OCI-LY7 (cell line): Measurements from ENCODE around the gene ADAMTS2. TPM values are rescaled to one million over a fixed set of nuclear protein-coding genes. Genes with fewer than 3 reads are reported as not detected.
"Not testable (repeated sequence)": the region's sequence is repeated elsewhere in the genome, so short reads cannot be mapped to it uniquely, and the experiment has no call there.

Experiments
- BruUV-seq: library from RNA; stranded (reverse); fragments of 400-500 nt; replicated peaks from 2 replicates; lab custom pipeline; 2021; lab: Mats Ljungman, UMichigan
- CTCF ChIA-PET: fragments of 300-600 bp; sonication (Branson Sonifier 250); formaldehyde crosslinking; loops from one replicate; lab custom pipeline; 2022; ENCODE audit warnings: antibody characterized with exemption; ENCODE audit not compliant: unreplicated experiment; lab: Charles Lee
- POLR2A ChIA-PET: fragments of 300-600 bp; sonication (Branson Sonifier 250); formaldehyde crosslinking; loops from one replicate; lab custom pipeline; 2022; ENCODE audit warnings: antibody characterized with exemption; lab: Charles Lee
- DNase-seq: peaks from one replicate; pipeline ENCODE4 v3.0.0-alpha.2; 2015; ENCODE audit warnings: low spot score
- H2AFZ ChIP-seq: fragments of 200-600 bp; sonication (generic), shearing (Covaris generic); 2 replicates; pipeline ENCODE4 v1.6.1; 2014; ENCODE audit warnings: mild to moderate bottlenecking, antibody characterized with exemption, low read length, moderate library complexity
- H3K27ac ChIP-seq: fragments of 200-600 bp; sonication (generic); 2 replicates; pipeline ENCODE4 v1.5.1; 2014; ENCODE audit warnings: mixed run types, low read depth, mild to moderate bottlenecking, moderate library complexity, low read length, inconsistent platforms; ENCODE audit not compliant: poor library complexity, severe bottlenecking
- H3K36me3 ChIP-seq: fragments of 200-600 bp; sonication (generic); 2 replicates; pipeline ENCODE4 v1.6.1; 2014; ENCODE audit warnings: mild to moderate bottlenecking, antibody characterized with exemption, low read length, moderate library complexity, mixed read lengths; ENCODE audit not compliant: insufficient read depth
- H3K4me1 ChIP-seq: fragments of 200-600 bp; sonication (generic); 2 replicates; pipeline ENCODE4 v1.5.1; 2014; ENCODE audit warnings: mild to moderate bottlenecking, low read length; ENCODE audit not compliant: insufficient read depth, poor library complexity, severe bottlenecking
- H3K4me2 ChIP-seq: fragments of 200-600 bp; sonication (generic); 2 replicates; pipeline ENCODE4 v1.6.1; 2014; ENCODE audit warnings: mild to moderate bottlenecking, low read length
- H3K4me3 ChIP-seq: fragments of 200-600 bp; sonication (generic); 2 replicates; pipeline ENCODE4 v1.5.1; 2014; ENCODE audit warnings: mild to moderate bottlenecking, low read depth, low read length; ENCODE audit not compliant: poor library complexity, severe bottlenecking
- H3K79me2 ChIP-seq: fragments of 200-600 bp; sonication (generic); 2 replicates; pipeline ENCODE4 v1.6.1; 2016; ENCODE audit warnings: low read depth, mild to moderate bottlenecking, low read length, moderate library complexity, mixed read lengths; ENCODE audit not compliant: insufficient read depth
- H3K9me2 ChIP-seq: fragments of 200-600 bp; sonication (generic); 2 replicates; pipeline ENCODE4 v1.6.1; 2016; ENCODE audit warnings: mild to moderate bottlenecking, low read length, mixed read lengths; ENCODE audit not compliant: insufficient read depth
- H3K9me3 ChIP-seq: fragments of 200-600 bp; sonication (generic); 2 replicates; pipeline ENCODE4 v1.6.1; 2014; ENCODE audit warnings: mild to moderate bottlenecking, mixed run types, low read length, mixed read lengths
- H4K20me1 ChIP-seq: fragments of 200-600 bp; sonication (generic); 2 replicates; pipeline ENCODE4 v1.6.1; 2014; ENCODE audit warnings: mild to moderate bottlenecking, antibody characterized with exemption, low read length, moderate library complexity, mixed read lengths; ENCODE audit not compliant: insufficient read depth
- EZH2phosphoT487 ChIP-seq: fragments of 200-600 bp; sonication (generic); IDR thresholded peaks from 2 replicates; pipeline ENCODE4 v1.6.1; 2018; ENCODE audit warnings: low read depth, borderline replicate concordance, mild to moderate bottlenecking, mixed run types, antibody characterized with exemption, low read length, moderate library complexity, mixed read lengths
- intact Hi-C: fragments of 100-400 bp; cut with micrococcal nuclease; formaldehyde crosslinking; loops from one replicate; pipeline ENCODE4 v1.10.0; 2022; ENCODE audit not compliant: unreplicated experiment
- total RNA-seq, 2 experiments: library from RNA; depleted of rRNA in 1 of 2; stranded (reverse); fragments of >200 nt in 1 of 2; shearing (Covaris generic) in 1 of 2; gene quantifications; 2 replicates each; pipeline ENCODE4 v1.2.3, GENCODE V29; 2014 to 2022
- TF ChIP-seq, protein P1 (sequence below): fragments of 200-600 bp; sonication (generic); conservative IDR thresholded peaks from 2 replicates; pipeline ENCODE4 v1.5.1; 2014; ENCODE audit warnings: mild to moderate bottlenecking, antibody characterized with exemption, low read length, moderate library complexity, mixed read lengths

ADAMTS2 gene
- total RNA-seq, 2 experiments from 2014 or later = not detected

DNA sequence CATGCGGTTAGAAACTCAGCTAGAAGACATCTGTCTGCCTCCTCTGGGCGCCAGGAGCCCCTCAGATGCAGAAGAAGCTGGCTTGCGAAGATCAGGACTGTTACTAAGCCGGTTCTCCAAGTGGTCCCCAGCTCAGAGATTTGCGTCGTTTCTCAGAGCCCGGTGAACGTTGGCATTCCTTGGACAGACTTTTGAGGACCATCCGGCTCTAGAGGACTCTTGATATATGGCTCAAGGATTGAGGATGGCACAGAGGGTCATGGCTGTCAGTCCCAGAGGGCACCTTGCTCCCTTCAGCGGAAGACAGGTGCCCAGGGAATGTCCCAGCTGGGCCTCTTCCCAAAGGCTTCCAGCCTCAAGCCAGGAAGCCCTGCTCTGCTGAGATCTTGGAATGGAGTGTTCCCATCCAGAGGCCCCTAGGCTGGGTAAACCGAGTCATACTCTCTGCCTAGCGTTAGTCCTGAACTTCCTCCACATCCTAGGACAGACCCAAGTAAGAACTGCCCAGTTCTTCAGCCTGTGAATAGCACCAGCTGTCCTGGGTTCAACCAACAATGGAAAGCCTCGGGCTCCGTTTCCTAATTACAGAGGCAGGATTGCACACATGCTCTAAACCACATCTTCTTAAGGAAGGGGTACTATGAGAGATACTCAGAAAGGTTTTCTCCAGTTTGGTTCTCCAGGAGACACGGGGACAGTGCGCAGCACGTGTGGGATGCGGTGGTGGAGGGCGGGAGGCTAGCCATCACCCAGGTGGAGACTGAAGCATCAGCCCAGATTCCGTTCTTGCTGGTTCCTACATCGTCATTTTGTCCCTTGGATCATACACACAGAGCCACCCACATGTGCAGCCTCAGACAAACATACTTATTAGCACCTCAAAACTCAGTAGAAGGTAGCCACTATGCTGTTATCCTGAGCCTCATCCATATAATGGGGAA lies 233.7 kb downstream of the ADAMTS2 start:
- intact Hi-C loops = no loop called here
- TF ChIP-seq, protein P1, sequence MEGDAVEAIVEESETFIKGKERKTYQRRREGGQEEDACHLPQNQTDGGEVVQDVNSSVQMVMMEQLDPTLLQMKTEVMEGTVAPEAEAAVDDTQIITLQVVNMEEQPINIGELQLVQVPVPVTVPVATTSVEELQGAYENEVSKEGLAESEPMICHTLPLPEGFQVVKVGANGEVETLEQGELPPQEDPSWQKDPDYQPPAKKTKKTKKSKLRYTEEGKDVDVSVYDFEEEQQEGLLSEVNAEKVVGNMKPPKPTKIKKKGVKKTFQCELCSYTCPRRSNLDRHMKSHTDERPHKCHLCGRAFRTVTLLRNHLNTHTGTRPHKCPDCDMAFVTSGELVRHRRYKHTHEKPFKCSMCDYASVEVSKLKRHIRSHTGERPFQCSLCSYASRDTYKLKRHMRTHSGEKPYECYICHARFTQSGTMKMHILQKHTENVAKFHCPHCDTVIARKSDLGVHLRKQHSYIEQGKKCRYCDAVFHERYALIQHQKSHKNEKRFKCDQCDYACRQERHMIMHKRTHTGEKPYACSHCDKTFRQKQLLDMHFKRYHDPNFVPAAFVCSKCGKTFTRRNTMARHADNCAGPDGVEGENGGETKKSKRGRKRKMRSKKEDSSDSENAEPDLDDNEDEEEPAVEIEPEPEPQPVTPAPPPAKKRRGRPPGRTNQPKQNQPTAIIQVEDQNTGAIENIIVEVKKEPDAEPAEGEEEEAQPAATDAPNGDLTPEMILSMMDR = no peak
- TF ChIP-seq EZH2phosphoT487 = no peak
- CTCF ChIA-PET = no interaction called here
- Histone ChIP-seq H2AFZ (no peak overlapping the region), H3K27ac (no peak overlapping the region), H3K4me1 (no peaks in the 10 kb centered on the region), H3K36me3 (no peaks in the 10 kb centered on the region), H3K4me3 (no peak overlapping the region), H3K4me2 (no peak overlapping the region), H4K20me1 (no peaks in the 10 kb centered on the region), H3K9me2 (no peaks in the 10 kb centered on the region), H3K9me3 (no peaks in the 10 kb centered on the region), H3K79me2 (no peaks in the 10 kb centered on the region)
- POLR2A ChIA-PET = no interaction called here
- DNase-seq = no peak
- BruUV-seq = no TSS peak

DNA sequence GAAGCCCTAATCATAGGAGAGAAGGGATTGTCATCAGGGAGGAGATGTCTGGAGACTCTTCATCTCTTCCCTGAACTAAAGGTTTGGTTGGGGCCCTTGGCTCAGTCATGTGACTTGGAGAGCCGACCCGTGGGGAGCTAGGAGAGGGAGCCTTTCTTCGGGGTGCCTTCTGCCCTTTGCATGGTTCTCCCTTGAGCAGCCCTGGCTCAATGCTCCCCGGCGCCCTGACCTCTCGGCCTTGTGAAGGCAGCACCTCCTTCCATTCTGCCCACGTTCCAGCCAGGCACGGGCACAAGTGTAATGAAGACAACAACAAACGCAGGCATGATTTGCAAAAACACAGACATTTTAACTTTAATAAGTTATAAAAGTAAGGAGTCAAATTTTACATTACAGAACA lies 234.7 kb downstream of the ADAMTS2 start:
- TF ChIP-seq EZH2phosphoT487 = no peak
- TF ChIP-seq, protein P1 = no peak
- intact Hi-C loops = no loop called here
- no peaks in the 10 kb centered on the region for H4K20me1 ChIP-seq
- H3K4me2 ChIP-seq = no peak overlapping the region
- H3K27ac ChIP-seq = no peak overlapping the region
- no peaks in the 10 kb centered on the region for H3K79me2 ChIP-seq
- ChIA-PET CTCF (no interaction called here), POLR2A (no interaction called here)
- H3K4me3 ChIP-seq = no peak overlapping the region
- no peaks in the 10 kb centered on the region for H3K36me3 ChIP-seq
- H3K4me1 ChIP-seq = no peaks in the 10 kb centered on the region
- H3K9me3 ChIP-seq = no peaks in the 10 kb centered on the region
- no peak overlapping the region for H2AFZ ChIP-seq
- H3K9me2 ChIP-seq = no peaks in the 10 kb centered on the region
- no TSS peak for BruUV-seq
- DNase-seq = no peak

DNA sequence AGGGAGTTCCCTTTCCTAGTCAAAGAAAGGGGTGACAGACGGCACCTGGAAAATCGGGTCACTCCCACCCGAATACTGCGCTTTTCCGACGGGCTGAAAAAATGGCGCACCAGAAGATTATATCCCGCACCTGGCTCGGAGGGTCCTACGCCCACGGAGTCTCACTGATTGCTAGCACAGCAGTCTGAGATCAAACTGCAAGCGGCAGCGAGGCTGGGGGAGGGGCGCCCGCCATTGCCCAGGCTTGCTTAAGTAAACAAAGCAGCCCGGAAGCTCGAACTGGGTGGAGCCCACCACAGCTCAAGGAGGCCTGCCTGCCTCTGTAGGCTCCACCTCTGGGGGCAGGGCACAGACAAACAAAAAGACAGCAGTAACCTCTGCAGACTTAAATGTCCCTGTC lies 244.0 kb downstream of the ADAMTS2 start:
- H3K27ac ChIP-seq, H3K9me2 ChIP-seq, H3K4me2 ChIP-seq, BruUV-seq, intact Hi-C loops, CTCF ChIA-PET, POLR2A ChIA-PET, DNase-seq, H3K9me3 ChIP-seq, H2AFZ ChIP-seq, H3K79me2 ChIP-seq, H4K20me1 ChIP-seq, H3K36me3 ChIP-seq, H3K4me1 ChIP-seq, H3K4me3 ChIP-seq: not testable (repeated sequence)
